ENCODE results near the gene ACOXL.
A peak's percentile ranks its signal among the peaks of the same experiment; 100 is the strongest.

ACOXL gene

GRCh38 chr2:110748489-110748867 is 16.1 kb downstream of the ACOXL start:
- no peak for DNase-seq
- Histone ChIP-seq H3K14ac (ENCODE audit: low read length) (no peak overlapping the region), H3K36me3 (ENCODE audit: control insufficient read depth in 1 of 2, insufficient read depth in 2 of 2, low read length in 2 of 2) (no peaks in the 10 kb centered on the region), H3K27me3 (ENCODE audit: insufficient read depth, low read length) (no peaks in the 10 kb centered on the region), H3K4me1 (ENCODE audit: control insufficient read depth in 1 of 2, insufficient read depth in 2 of 2, low read length in 2 of 2) (peaks cover 4% of the 10 kb centered on the region in 2 experiments), H2BK12ac (ENCODE audit: low read length) (no peak overlapping the region), H4K12ac (ENCODE audit: low read depth, low read length) (no peak overlapping the region), H2BK120ac (ENCODE audit: insufficient read depth, low read length, poor library complexity) (no peak overlapping the region), H2BK5ac (ENCODE audit: low read depth, low read length, poor library complexity) (no peak overlapping the region), H3K4me3 (ENCODE audit: low read depth, low read length) (no peak overlapping the region), H3K4ac (ENCODE audit: low read depth, low read length) (no peak overlapping the region), H3K79me1 (ENCODE audit: low read length) (no peaks in the 10 kb centered on the region), H4K8ac (ENCODE audit: low read depth, low read length) (no peak overlapping the region), H3K27ac (ENCODE audit: low read depth, low read length) (no peak overlapping the region), H3K4me2 (ENCODE audit: low read length) (no peak overlapping the region), H3K18ac (ENCODE audit: low read length) (no peak overlapping the region), H3K79me2 (ENCODE audit: control insufficient read depth, insufficient read depth, low read length, poor library complexity) (no peaks in the 10 kb centered on the region), H4K91ac (ENCODE audit: low read depth, low read length) (no peak overlapping the region), H3K9ac (ENCODE audit: low read length) (no peak overlapping the region), H3K9me3 (ENCODE audit: insufficient read depth, low read depth, low read length) (peaks cover 4% of the 10 kb centered on the region), H2AFZ (ENCODE audit: insufficient read depth, low read length, poor library complexity) (no peak overlapping the region), H3K23ac (ENCODE audit: low read length) (no peak overlapping the region), H2AK5ac (ENCODE audit: low read length) (no peak overlapping the region)
- no CpG with 5 or more reads among the region's 6 CpGs for WGBS (ENCODE audit: extremely low coverage, insufficient coverage, insufficient read length)

GRCh38 chr2:110751642-110752041 is 19.3 kb downstream of the ACOXL start:
- H2AK5ac ChIP-seq (ENCODE audit: low read length) = no peak overlapping the region
- no peaks in the 10 kb centered on the region for H3K9me3 ChIP-seq (ENCODE audit: insufficient read depth, low read depth, low read length)
- H3K27me3 ChIP-seq (ENCODE audit: insufficient read depth, low read length) = no peaks in the 10 kb centered on the region
- no CpG with 5 or more reads among the region's 3 CpGs for WGBS (ENCODE audit: extremely low coverage, insufficient coverage, insufficient read length)
- no peak overlapping the region for H3K4me3 ChIP-seq (ENCODE audit: low read depth, low read length)
- no peak overlapping the region for H3K18ac ChIP-seq (ENCODE audit: low read length)
- H3K23ac ChIP-seq (ENCODE audit: low read length) = no peak overlapping the region
- peaks cover 2 to 4% of the 10 kb centered on the region in 2 experiments for H3K4me1 ChIP-seq (ENCODE audit: control insufficient read depth in 1 of 2, insufficient read depth in 2 of 2, low read length in 2 of 2)
- no peak overlapping the region for H2BK5ac ChIP-seq (ENCODE audit: low read depth, low read length, poor library complexity)
- no peak overlapping the region for H2AFZ ChIP-seq (ENCODE audit: insufficient read depth, low read length, poor library complexity)
- H4K12ac ChIP-seq (ENCODE audit: low read depth, low read length) = no peak overlapping the region
- no peak overlapping the region for H4K8ac ChIP-seq (ENCODE audit: low read depth, low read length)
- no peaks in the 10 kb centered on the region for H3K79me1 ChIP-seq (ENCODE audit: low read length)
- H3K4ac ChIP-seq (ENCODE audit: low read depth, low read length) = no peak overlapping the region
- no peak overlapping the region for H3K14ac ChIP-seq (ENCODE audit: low read length)
- no peak for DNase-seq
- H3K4me2 ChIP-seq (ENCODE audit: low read length) = no peak overlapping the region
- no peaks in the 10 kb centered on the region for H3K36me3 ChIP-seq (ENCODE audit: control insufficient read depth in 1 of 2, insufficient read depth in 2 of 2, low read length in 2 of 2)
- H2BK120ac ChIP-seq (ENCODE audit: insufficient read depth, low read length, poor library complexity) = no peak overlapping the region
- H3K27ac ChIP-seq (ENCODE audit: low read depth, low read length) = no peak overlapping the region
- no peak overlapping the region for H3K9ac ChIP-seq (ENCODE audit: low read length)
- no peak overlapping the region for H4K91ac ChIP-seq (ENCODE audit: low read depth, low read length)
- no peak overlapping the region for H2BK12ac ChIP-seq (ENCODE audit: low read length)
- no peaks in the 10 kb centered on the region for H3K79me2 ChIP-seq (ENCODE audit: control insufficient read depth, insufficient read depth, low read length, poor library complexity)

- Histone ChIP-seq H3K14ac (ENCODE audit: low read length) (no peak overlapping the region), H2BK120ac (ENCODE audit: insufficient read depth, low read length, poor library complexity) (no peak overlapping the region), H3K23ac (ENCODE audit: low read length) (no peak overlapping the region), H3K36me3 (ENCODE audit: control insufficient read depth in 1 of 2, insufficient read depth in 2 of 2, low read length in 2 of 2) (no peaks in the 10 kb centered on the region), H2BK5ac (ENCODE audit: low read depth, low read length, poor library complexity) (no peak overlapping the region), H4K12ac (ENCODE audit: low read depth, low read length) (no peak overlapping the region), H3K9ac (ENCODE audit: low read length) (no peak overlapping the region), H3K4me3 (ENCODE audit: low read depth, low read length) (no peak overlapping the region), H4K8ac (ENCODE audit: low read depth, low read length) (no peak overlapping the region), H3K4me1 (ENCODE audit: control insufficient read depth in 1 of 2, insufficient read depth in 2 of 2, low read length in 2 of 2) (no peaks in the 10 kb centered on the region), H3K4me2 (ENCODE audit: low read length) (no peak overlapping the region), H2BK12ac (ENCODE audit: low read length) (no peak overlapping the region), H3K27ac (ENCODE audit: low read depth, low read length) (no peak overlapping the region), H3K27me3 (ENCODE audit: insufficient read depth, low read length) (no peaks in the 10 kb centered on the region), H3K79me2 (ENCODE audit: control insufficient read depth, insufficient read depth, low read length, poor library complexity) (no peaks in the 10 kb centered on the region), H3K9me3 (ENCODE audit: insufficient read depth, low read depth, low read length) (no peaks in the 10 kb centered on the region), H2AK5ac (ENCODE audit: low read length) (no peak overlapping the region), H2AFZ (ENCODE audit: insufficient read depth, low read length, poor library complexity) (no peak overlapping the region), H3K4ac (ENCODE audit: low read depth, low read length) (no peak overlapping the region), H3K18ac (ENCODE audit: low read length) (no peak overlapping the region), H4K91ac (ENCODE audit: low read depth, low read length) (no peak overlapping the region), H3K79me1 (ENCODE audit: low read length) (no peaks in the 10 kb centered on the region)
- no peak for DNase-seq
- no CpG with 5 or more reads among the region's 2 CpGs for whole genome bisulfite sequencing (ENCODE audit: extremely low coverage, insufficient coverage, insufficient read length)
Observed at GRCh38 chr2:110752871-110753270, 20.5 kb downstream of the ACOXL start.

- H4K12ac ChIP-seq (ENCODE audit: low read depth, low read length) = no peak overlapping the region
- WGBS (ENCODE audit: extremely low coverage, insufficient coverage, insufficient read length) = no CpG with 5 or more reads among the region's 4 CpGs
- no peak overlapping the region for H2BK12ac ChIP-seq (ENCODE audit: low read length)
Observed at GRCh38 chr2:110755491-110756078, 23.2 kb downstream of the ACOXL start.

More at GRCh38 chr2:110755491-110756078, 23.2 kb downstream of the ACOXL start:
- Histone ChIP-seq H3K9me3 (ENCODE audit: insufficient read depth, low read depth, low read length) (no peaks in the 10 kb centered on the region), H3K18ac (ENCODE audit: low read length) (no peak overlapping the region), H3K79me2 (ENCODE audit: control insufficient read depth, insufficient read depth, low read length, poor library complexity) (no peaks in the 10 kb centered on the region), H2BK5ac (ENCODE audit: low read depth, low read length, poor library complexity) (no peak overlapping the region), H3K4me2 (ENCODE audit: low read length) (no peak overlapping the region), H2AK5ac (ENCODE audit: low read length) (no peak overlapping the region), H3K4ac (ENCODE audit: low read depth, low read length) (no peak overlapping the region), H4K8ac (ENCODE audit: low read depth, low read length) (no peak overlapping the region), H3K27me3 (ENCODE audit: insufficient read depth, low read length) (no peaks in the 10 kb centered on the region), H2AFZ (ENCODE audit: insufficient read depth, low read length, poor library complexity) (no peak overlapping the region), H4K91ac (ENCODE audit: low read depth, low read length) (no peak overlapping the region), H3K36me3 (ENCODE audit: control insufficient read depth in 1 of 2, insufficient read depth in 2 of 2, low read length in 2 of 2) (no peaks in the 10 kb centered on the region), H3K4me3 (ENCODE audit: low read depth, low read length) (no peak overlapping the region), H3K9ac (ENCODE audit: low read length) (no peak overlapping the region), H3K27ac (ENCODE audit: low read depth, low read length) (no peak overlapping the region), H2BK120ac (ENCODE audit: insufficient read depth, low read length, poor library complexity) (no peak overlapping the region), H3K79me1 (ENCODE audit: low read length) (no peaks in the 10 kb centered on the region), H3K23ac (ENCODE audit: low read length) (no peak overlapping the region), H3K4me1 (ENCODE audit: control insufficient read depth in 1 of 2, insufficient read depth in 2 of 2, low read length in 2 of 2) (no peaks in the 10 kb centered on the region), H3K14ac (ENCODE audit: low read length) (no peak overlapping the region)
- peak in 1 of 2 donors; percentile 56 for DNase-seq
